Progenitor cell of endocrine pancreas (in vitro differentiated cells): ENCODE results near the gene LBX2. TPM values are rescaled to one million over a fixed set of nuclear protein-coding genes. Genes with fewer than 3 reads are reported as not detected.
A peak's percentile ranks its signal among the peaks of the same experiment; 100 is the strongest.

Source experiments
- DNase-seq: peaks from one replicate; pipeline ENCODE4 v3.0.0; 2021; ENCODE audit warnings: low spot score; ENCODE audit not compliant: unreplicated experiment
- H3K27ac Mint-ChIP-seq: 2 replicates; pipeline ENCODE4 v1.8.0; 2021; ENCODE audit warnings: mild to moderate bottlenecking, moderate library complexity, mixed read lengths
- H3K27me3 Mint-ChIP-seq: 2 replicates; pipeline ENCODE4 v1.8.0; 2021; ENCODE audit warnings: mixed read lengths
- H3K36me3 Mint-ChIP-seq: 2 replicates; pipeline ENCODE4 v1.8.0; 2022; ENCODE audit warnings: mixed read lengths; ENCODE audit not compliant: insufficient read depth
- H3K4me1 Mint-ChIP-seq: 2 replicates; pipeline ENCODE4 v1.8.0; 2021; ENCODE audit warnings: low read depth, mixed read lengths
- H3K4me3 Mint-ChIP-seq: 2 replicates; pipeline ENCODE4 v1.8.0; 2021; ENCODE audit warnings: low read depth, mild to moderate bottlenecking, moderate library complexity, mixed read lengths
- H3K9me3 Mint-ChIP-seq: 2 replicates; pipeline ENCODE4 v1.8.0; 2021; ENCODE audit warnings: low read depth, mixed read lengths
- total RNA-seq: library from RNA; stranded (reverse); gene quantifications from 2 replicates; pipeline ENCODE4 v1.2.1, GENCODE V29; 2021
- TF ChIP-seq, protein P1 (sequence below): fragments of 200-600 bp; sonication (generic); IDR thresholded peaks from one replicate; pipeline ENCODE4 v1.5.0; 2021; ENCODE audit warnings: antibody characterized with exemption, mild to moderate bottlenecking; ENCODE audit not compliant: unreplicated experiment

Gene LBX2
- total RNA-seq, 1 donor from 2014 or later: 9.3 TPM

DNA sequence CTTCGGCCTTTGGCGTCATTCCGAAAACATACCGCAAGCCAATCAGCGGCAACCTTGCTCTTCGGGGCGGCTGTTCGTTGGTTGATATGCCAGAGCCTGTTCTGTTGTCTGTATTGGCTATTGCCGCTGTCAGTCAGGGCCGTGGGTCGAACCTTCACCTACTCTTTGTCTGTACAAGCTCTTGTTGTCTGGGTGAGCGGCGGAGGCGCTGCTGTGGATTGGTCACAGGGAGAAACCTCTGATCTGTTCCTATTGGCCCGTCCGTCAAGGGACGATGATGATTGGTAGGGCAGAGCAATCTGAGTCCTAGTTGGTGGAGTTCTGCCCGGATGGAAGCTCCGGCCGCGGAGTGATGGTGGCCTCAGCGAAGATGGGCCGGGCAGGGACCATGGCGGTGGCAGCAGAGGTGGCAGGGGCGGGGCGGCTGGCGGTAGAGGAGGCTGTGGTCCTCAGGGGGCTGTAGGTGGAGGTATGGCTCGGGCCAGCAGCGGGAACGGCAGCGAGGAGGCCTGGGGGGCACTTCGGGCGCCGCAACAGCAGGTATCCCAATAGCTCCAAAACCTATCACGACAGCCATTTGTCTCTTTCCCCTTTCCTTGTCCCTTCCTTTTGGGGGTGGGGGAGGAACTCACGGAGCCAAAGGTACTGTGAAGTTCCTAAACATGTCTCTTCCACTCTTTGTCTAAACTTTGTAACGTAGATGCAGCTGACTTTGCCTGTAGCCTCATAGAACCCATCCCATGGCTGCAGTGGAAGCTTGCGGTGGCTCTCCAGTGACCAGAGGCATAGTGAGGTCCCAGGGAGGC is 41.1 kb downstream of the LBX2 start, which contains the start of gene WBP1:
TSS of gene WBP1 (plus strand) at position 307 of the 806 bp plus-strand sequence. CDS start at position 472, 165 bp downstream.
- Mint-ChIP-seq H3K9me3 (no peaks in the 10 kb centered on the region), H3K4me3 (peak within 1 kb of the TSS; percentile 89), H3K36me3 (peaks cover 1% of the 10 kb centered on the region), H3K27ac (peak within 1 kb of the TSS; percentile 99), H3K4me1 (peaks cover 36% of the 10 kb centered on the region), H3K27me3 (no peaks in the 10 kb centered on the region)
- TF ChIP-seq, protein P1, sequence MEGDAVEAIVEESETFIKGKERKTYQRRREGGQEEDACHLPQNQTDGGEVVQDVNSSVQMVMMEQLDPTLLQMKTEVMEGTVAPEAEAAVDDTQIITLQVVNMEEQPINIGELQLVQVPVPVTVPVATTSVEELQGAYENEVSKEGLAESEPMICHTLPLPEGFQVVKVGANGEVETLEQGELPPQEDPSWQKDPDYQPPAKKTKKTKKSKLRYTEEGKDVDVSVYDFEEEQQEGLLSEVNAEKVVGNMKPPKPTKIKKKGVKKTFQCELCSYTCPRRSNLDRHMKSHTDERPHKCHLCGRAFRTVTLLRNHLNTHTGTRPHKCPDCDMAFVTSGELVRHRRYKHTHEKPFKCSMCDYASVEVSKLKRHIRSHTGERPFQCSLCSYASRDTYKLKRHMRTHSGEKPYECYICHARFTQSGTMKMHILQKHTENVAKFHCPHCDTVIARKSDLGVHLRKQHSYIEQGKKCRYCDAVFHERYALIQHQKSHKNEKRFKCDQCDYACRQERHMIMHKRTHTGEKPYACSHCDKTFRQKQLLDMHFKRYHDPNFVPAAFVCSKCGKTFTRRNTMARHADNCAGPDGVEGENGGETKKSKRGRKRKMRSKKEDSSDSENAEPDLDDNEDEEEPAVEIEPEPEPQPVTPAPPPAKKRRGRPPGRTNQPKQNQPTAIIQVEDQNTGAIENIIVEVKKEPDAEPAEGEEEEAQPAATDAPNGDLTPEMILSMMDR: no peak
- DNase-seq: peak; percentile 98

DNA sequence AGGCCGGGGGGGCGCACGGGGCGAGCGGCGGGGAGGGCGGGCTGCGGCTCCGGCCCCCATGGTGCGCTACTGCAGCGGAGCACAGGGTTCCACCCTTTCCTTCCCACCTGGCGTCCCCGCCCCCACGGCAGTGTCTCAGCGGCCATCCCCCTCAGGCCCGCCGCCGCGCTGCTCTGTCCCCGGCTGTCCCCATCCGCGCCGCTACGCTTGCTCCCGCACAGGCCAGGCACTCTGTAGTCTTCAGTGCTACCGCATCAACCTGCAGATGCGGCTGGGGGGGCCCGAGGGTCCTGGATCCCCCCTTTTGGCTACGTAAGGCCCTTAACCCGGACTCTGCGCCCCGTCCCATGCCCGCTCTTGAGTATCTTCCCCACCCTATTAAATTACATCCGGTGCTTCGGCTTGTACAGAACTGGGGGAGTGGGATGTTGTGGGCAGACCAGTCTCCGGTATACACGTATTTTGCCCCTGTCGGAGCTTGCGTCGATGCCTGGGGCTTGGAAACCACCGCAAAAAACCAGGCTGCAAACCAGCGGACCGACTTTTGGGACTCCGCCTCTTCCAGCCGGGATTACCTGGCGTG is 41.8 kb downstream of the LBX2 start:
- peak overlapping the region; percentile 89 for H3K4me3 Mint-ChIP-seq
- peaks cover 1% of the 10 kb centered on the region for H3K36me3 Mint-ChIP-seq
- H3K27ac Mint-ChIP-seq: peak overlapping the region; percentile 99
- H3K4me1 Mint-ChIP-seq: peaks cover 33% of the 10 kb centered on the region
- DNase-seq: peak; percentile 67
- no peaks in the 10 kb centered on the region for H3K9me3 Mint-ChIP-seq
- peaks cover 4% of the 10 kb centered on the region for H3K27me3 Mint-ChIP-seq
- TF ChIP-seq, protein P1: no peak

GRCh38 chr2:74457129-74457548 is 42.3 kb downstream of the LBX2 start:
- peak overlapping the region; percentile 89 for H3K4me3 Mint-ChIP-seq
- peaks cover 4% of the 10 kb centered on the region for H3K27me3 Mint-ChIP-seq
- peaks cover 1% of the 10 kb centered on the region for H3K36me3 Mint-ChIP-seq
- TF ChIP-seq, protein P1: no peak
- no peaks in the 10 kb centered on the region for H3K9me3 Mint-ChIP-seq
- no peak for DNase-seq
- H3K4me1 Mint-ChIP-seq: peaks cover 33% of the 10 kb centered on the region
- peak overlapping the region; percentile 96 for H3K27ac Mint-ChIP-seq

GRCh38 chr2:74454654-74455511 is 44.5 kb downstream of the LBX2 start, which contains the start of gene INO80B:
Gene INO80B (plus strand): TSS chr2:74455087. CDS start chr2:74455117, 30 bp downstream.
- no peaks in the 10 kb centered on the region for H3K36me3 Mint-ChIP-seq
- TF ChIP-seq, protein P1: no peak
- peak within 1 kb of the TSS; percentile 89 for H3K4me3 Mint-ChIP-seq
- peak within 1 kb of the TSS; percentile 96 for H3K27ac Mint-ChIP-seq
- peaks cover 4% of the 10 kb centered on the region for H3K27me3 Mint-ChIP-seq
- no peaks in the 10 kb centered on the region for H3K9me3 Mint-ChIP-seq
- peaks cover 33% of the 10 kb centered on the region for H3K4me1 Mint-ChIP-seq
- peak; percentile 93 for DNase-seq
